ENCODE measurements around the gene PTTG1.

Gene PTTG1

DNA sequence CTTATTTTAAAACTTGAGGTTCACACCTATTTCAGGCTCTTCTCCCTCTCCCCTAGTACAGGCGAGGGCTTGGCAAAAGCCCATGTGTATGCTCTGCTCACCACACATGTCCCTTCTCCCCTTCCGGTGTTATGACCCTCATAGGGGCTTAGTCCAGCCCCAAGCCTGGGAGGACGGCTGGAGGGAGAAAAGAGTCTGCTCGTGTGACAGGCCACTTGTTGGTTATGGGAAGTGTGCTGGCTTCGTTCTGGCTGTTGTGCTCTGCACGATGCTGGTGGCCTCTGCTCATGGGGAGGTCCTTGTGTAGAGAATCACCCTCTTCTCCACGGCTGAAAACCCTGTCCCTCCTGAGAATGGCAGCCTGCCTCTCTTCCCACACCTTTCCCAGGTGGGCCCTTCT lies 11.1 kb downstream of the PTTG1 start:
- no peaks in the 10 kb centered on the region for H3K4me1 ChIP-seq (ENCODE audit: control insufficient read depth in 1 of 2, insufficient read depth in 2 of 2, low read length in 2 of 2)
- no peak overlapping the region for H3K14ac ChIP-seq (ENCODE audit: low read length)
- H4K12ac ChIP-seq (ENCODE audit: low read depth, low read length) = no peak overlapping the region
- H3K9ac ChIP-seq (ENCODE audit: low read length) = no peak overlapping the region
- H3K36me3 ChIP-seq (ENCODE audit: control insufficient read depth in 1 of 2, insufficient read depth in 2 of 2, low read length in 2 of 2) = peaks cover 0 to under 1% of the 10 kb centered on the region in 2 experiments
- H3K9me3 ChIP-seq (ENCODE audit: insufficient read depth, low read depth, low read length) = no peaks in the 10 kb centered on the region
- no CpG with 5 or more reads among the region's 7 CpGs for WGBS (ENCODE audit: extremely low coverage, insufficient coverage, insufficient read length)
- no peak overlapping the region for H3K27ac ChIP-seq (ENCODE audit: low read depth, low read length)
- no peak overlapping the region for H4K8ac ChIP-seq (ENCODE audit: low read depth, low read length)
- H3K4ac ChIP-seq (ENCODE audit: low read depth, low read length) = no peak overlapping the region
- no peak overlapping the region for H2AK5ac ChIP-seq (ENCODE audit: low read length)
- no peak overlapping the region for H3K4me3 ChIP-seq (ENCODE audit: low read depth, low read length)
- H2AFZ ChIP-seq (ENCODE audit: insufficient read depth, low read length, poor library complexity) = no peak overlapping the region
- H3K79me1 ChIP-seq (ENCODE audit: low read length) = no peaks in the 10 kb centered on the region
- H3K18ac ChIP-seq (ENCODE audit: low read length) = no peak overlapping the region
- H3K27me3 ChIP-seq (ENCODE audit: insufficient read depth, low read length) = no peaks in the 10 kb centered on the region
- no peak overlapping the region for H2BK12ac ChIP-seq (ENCODE audit: low read length)
- H3K23ac ChIP-seq (ENCODE audit: low read length) = no peak overlapping the region
- H2BK120ac ChIP-seq (ENCODE audit: insufficient read depth, low read length, poor library complexity) = no peak overlapping the region
- no peak overlapping the region for H4K91ac ChIP-seq (ENCODE audit: low read depth, low read length)
- no peak for DNase-seq
- no peak overlapping the region for H2BK5ac ChIP-seq (ENCODE audit: low read depth, low read length, poor library complexity)
- H3K4me2 ChIP-seq (ENCODE audit: low read length) = no peak overlapping the region
- no peaks in the 10 kb centered on the region for H3K79me2 ChIP-seq (ENCODE audit: control insufficient read depth, insufficient read depth, low read length, poor library complexity)

DNA sequence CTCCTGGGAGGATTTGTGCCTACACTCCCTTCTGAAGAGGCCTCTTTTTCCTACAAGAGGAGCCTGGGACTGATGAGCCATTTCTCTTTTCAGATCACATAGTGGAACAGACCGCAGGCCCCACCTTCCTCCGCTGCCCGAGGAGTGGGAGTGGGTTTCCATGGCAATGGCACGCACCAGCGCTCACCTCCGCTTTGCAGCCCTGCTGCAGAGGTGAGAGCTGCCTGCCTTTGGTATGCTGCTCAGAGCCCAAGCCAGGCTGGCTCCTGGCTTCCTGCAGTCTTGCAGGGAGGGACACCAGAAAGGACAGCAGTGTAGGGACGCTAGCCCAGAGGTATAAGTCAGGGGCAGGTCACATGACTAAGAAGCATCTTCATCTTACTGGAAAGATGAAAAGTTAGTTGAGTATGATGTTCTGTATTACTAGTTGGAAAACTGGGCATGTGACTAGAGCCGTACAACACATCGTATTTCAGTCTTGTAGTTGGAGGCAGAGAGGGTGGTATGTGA lies 12.4 kb downstream of the PTTG1 start:
- Histone ChIP-seq H3K4ac (ENCODE audit: low read depth, low read length) (no peak overlapping the region), H3K79me2 (ENCODE audit: control insufficient read depth, insufficient read depth, low read length, poor library complexity) (no peaks in the 10 kb centered on the region), H3K23ac (ENCODE audit: low read length) (no peak overlapping the region), H3K14ac (ENCODE audit: low read length) (no peak overlapping the region), H2AFZ (ENCODE audit: insufficient read depth, low read length, poor library complexity) (no peak overlapping the region), H2AK5ac (ENCODE audit: low read length) (no peak overlapping the region), H3K27ac (ENCODE audit: low read depth, low read length) (no peak overlapping the region), H3K9me3 (ENCODE audit: insufficient read depth, low read depth, low read length) (no peaks in the 10 kb centered on the region), H2BK12ac (ENCODE audit: low read length) (no peak overlapping the region), H3K4me3 (ENCODE audit: low read depth, low read length) (no peak overlapping the region), H3K79me1 (ENCODE audit: low read length) (no peaks in the 10 kb centered on the region), H3K18ac (ENCODE audit: low read length) (no peak overlapping the region), H4K12ac (ENCODE audit: low read depth, low read length) (no peak overlapping the region), H3K9ac (ENCODE audit: low read length) (no peak overlapping the region), H2BK120ac (ENCODE audit: insufficient read depth, low read length, poor library complexity) (no peak overlapping the region), H3K36me3 (ENCODE audit: control insufficient read depth in 1 of 2, insufficient read depth in 2 of 2, low read length in 2 of 2) (no peaks in the 10 kb centered on the region), H3K4me2 (ENCODE audit: low read length) (no peak overlapping the region), H3K27me3 (ENCODE audit: insufficient read depth, low read length) (no peaks in the 10 kb centered on the region), H4K91ac (ENCODE audit: low read depth, low read length) (no peak overlapping the region), H4K8ac (ENCODE audit: low read depth, low read length) (no peak overlapping the region), H3K4me1 (ENCODE audit: control insufficient read depth in 1 of 2, insufficient read depth in 2 of 2, low read length in 2 of 2) (no peaks in the 10 kb centered on the region), H2BK5ac (ENCODE audit: low read depth, low read length, poor library complexity) (no peak overlapping the region)
- WGBS (ENCODE audit: extremely low coverage, insufficient coverage, insufficient read length) = no CpG with 5 or more reads among the region's 9 CpGs
- no peak for DNase-seq

DNA sequence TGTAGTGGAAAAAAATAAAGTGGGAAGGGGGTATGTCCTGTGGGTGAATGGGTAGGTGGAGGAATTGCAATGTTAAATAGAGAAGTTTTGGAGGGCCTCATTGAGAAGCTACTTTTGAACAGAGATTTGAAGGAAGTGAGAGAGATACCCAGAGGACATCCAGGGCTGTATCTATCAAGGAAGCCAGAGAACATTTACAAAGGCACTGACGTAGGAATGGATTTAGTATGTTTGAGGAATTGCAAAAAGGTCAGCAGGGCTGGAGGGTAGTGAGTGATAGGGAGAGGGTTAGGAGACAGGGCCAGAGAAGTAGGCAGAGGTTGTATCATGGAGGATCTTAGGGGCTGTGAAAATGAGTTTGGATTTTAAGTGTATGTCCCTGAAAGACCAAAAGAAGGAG lies 13.9 kb downstream of the PTTG1 start:
- Histone ChIP-seq H4K8ac (ENCODE audit: low read depth, low read length) (no peak overlapping the region), H2BK120ac (ENCODE audit: insufficient read depth, low read length, poor library complexity) (no peak overlapping the region), H2AFZ (ENCODE audit: insufficient read depth, low read length, poor library complexity) (no peak overlapping the region), H2AK5ac (ENCODE audit: low read length) (no peak overlapping the region), H3K27ac (ENCODE audit: low read depth, low read length) (no peak overlapping the region), H3K36me3 (ENCODE audit: control insufficient read depth in 1 of 2, insufficient read depth in 2 of 2, low read length in 2 of 2) (no peaks in the 10 kb centered on the region), H3K79me1 (ENCODE audit: low read length) (no peaks in the 10 kb centered on the region), H3K14ac (ENCODE audit: low read length) (no peak overlapping the region), H3K79me2 (ENCODE audit: control insufficient read depth, insufficient read depth, low read length, poor library complexity) (no peaks in the 10 kb centered on the region), H3K18ac (ENCODE audit: low read length) (no peak overlapping the region), H2BK12ac (ENCODE audit: low read length) (no peak overlapping the region), H3K4me1 (ENCODE audit: control insufficient read depth in 1 of 2, insufficient read depth in 2 of 2, low read length in 2 of 2) (peaks cover 0 to 1% of the 10 kb centered on the region in 2 experiments), H3K4ac (ENCODE audit: low read depth, low read length) (no peak overlapping the region), H3K23ac (ENCODE audit: low read length) (no peak overlapping the region), H3K27me3 (ENCODE audit: insufficient read depth, low read length) (no peaks in the 10 kb centered on the region), H4K12ac (ENCODE audit: low read depth, low read length) (no peak overlapping the region), H3K9ac (ENCODE audit: low read length) (no peak overlapping the region), H4K91ac (ENCODE audit: low read depth, low read length) (no peak overlapping the region), H3K9me3 (ENCODE audit: insufficient read depth, low read depth, low read length) (no peaks in the 10 kb centered on the region), H3K4me2 (ENCODE audit: low read length) (no peak overlapping the region), H2BK5ac (ENCODE audit: low read depth, low read length, poor library complexity) (no peak overlapping the region), H3K4me3 (ENCODE audit: low read depth, low read length) (no peak overlapping the region)
- no CpG with 5 or more reads among the region's 1 CpG for WGBS (ENCODE audit: extremely low coverage, insufficient coverage, insufficient read length)
- DNase-seq = no peak

DNA sequence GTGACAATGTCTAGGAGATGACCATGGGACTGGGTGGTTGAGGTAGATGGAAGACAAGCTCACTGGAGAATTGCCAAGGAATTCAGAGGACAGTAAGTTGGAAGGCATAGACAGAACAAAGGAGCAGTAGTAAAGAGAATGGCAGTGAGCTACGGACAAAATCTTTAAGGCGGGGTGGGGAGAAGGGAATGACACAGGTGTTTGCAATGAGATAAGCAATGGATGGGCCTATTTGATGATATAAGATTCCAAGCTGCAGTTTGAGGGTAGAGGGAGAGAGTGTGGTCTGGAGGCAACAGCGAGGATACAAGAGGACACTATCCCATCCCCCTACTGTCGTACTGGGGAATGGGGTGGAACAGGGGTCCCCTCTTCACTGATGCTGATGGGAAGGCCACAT lies 14.4 kb downstream of the PTTG1 start:
- Histone ChIP-seq H3K36me3 (ENCODE audit: control insufficient read depth in 1 of 2, insufficient read depth in 2 of 2, low read length in 2 of 2) (no peaks in the 10 kb centered on the region), H3K4ac (ENCODE audit: low read depth, low read length) (no peak overlapping the region), H3K18ac (ENCODE audit: low read length) (no peak overlapping the region), H4K8ac (ENCODE audit: low read depth, low read length) (no peak overlapping the region), H3K23ac (ENCODE audit: low read length) (no peak overlapping the region), H3K4me2 (ENCODE audit: low read length) (no peak overlapping the region), H2BK5ac (ENCODE audit: low read depth, low read length, poor library complexity) (no peak overlapping the region), H4K91ac (ENCODE audit: low read depth, low read length) (no peak overlapping the region), H3K79me1 (ENCODE audit: low read length) (no peaks in the 10 kb centered on the region), H2AK5ac (ENCODE audit: low read length) (no peak overlapping the region), H4K12ac (ENCODE audit: low read depth, low read length) (no peak overlapping the region), H3K79me2 (ENCODE audit: control insufficient read depth, insufficient read depth, low read length, poor library complexity) (no peaks in the 10 kb centered on the region), H3K4me1 (ENCODE audit: control insufficient read depth in 1 of 2, insufficient read depth in 2 of 2, low read length in 2 of 2) (peaks cover 0 to 1% of the 10 kb centered on the region in 2 experiments), H3K14ac (ENCODE audit: low read length) (no peak overlapping the region), H3K9ac (ENCODE audit: low read length) (no peak overlapping the region), H3K4me3 (ENCODE audit: low read depth, low read length) (no peak overlapping the region), H3K27ac (ENCODE audit: low read depth, low read length) (no peak overlapping the region), H2BK12ac (ENCODE audit: low read length) (no peak overlapping the region), H2BK120ac (ENCODE audit: insufficient read depth, low read length, poor library complexity) (no peak overlapping the region), H2AFZ (ENCODE audit: insufficient read depth, low read length, poor library complexity) (no peak overlapping the region), H3K27me3 (ENCODE audit: insufficient read depth, low read length) (no peaks in the 10 kb centered on the region), H3K9me3 (ENCODE audit: insufficient read depth, low read depth, low read length) (no peaks in the 10 kb centered on the region)
- DNase-seq = no peak
- WGBS (ENCODE audit: extremely low coverage, insufficient coverage, insufficient read length) = no CpG with 5 or more reads among the region's 4 CpGs
